ENCODE measurements around the gene PKN2. TPM values are rescaled to one million over a fixed set of nuclear protein-coding genes. Genes with fewer than 3 reads are reported as not detected.

Gene PKN2
- total and polyA plus RNA-seq, 9 of the 15 experiments (the other 6 are each of a cell fraction or from before 2014, with no cell fraction given) = 4.5 to 25.3 (median 19.2) TPM

DNA sequence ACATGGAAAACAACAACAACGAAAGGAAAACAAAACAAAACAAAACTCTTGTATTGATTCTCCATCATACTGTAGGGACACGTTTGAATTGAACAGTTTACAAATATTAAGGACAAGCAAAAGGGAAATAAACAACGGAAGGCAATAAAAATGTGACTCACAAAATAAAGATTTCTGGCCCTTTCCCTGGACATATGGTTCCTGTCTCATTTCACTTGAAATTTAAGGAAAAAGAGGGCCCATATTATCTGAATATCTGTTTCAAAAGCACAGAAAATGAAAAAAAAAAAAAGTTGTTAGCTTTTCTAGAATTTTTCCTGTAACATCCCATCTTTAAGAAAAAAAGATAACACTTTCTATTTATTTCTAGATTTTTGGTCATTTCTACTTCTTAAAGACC, 3.6 kb upstream of the PKN2 start (continued):
- TF ChIP-seq, protein P1, sequence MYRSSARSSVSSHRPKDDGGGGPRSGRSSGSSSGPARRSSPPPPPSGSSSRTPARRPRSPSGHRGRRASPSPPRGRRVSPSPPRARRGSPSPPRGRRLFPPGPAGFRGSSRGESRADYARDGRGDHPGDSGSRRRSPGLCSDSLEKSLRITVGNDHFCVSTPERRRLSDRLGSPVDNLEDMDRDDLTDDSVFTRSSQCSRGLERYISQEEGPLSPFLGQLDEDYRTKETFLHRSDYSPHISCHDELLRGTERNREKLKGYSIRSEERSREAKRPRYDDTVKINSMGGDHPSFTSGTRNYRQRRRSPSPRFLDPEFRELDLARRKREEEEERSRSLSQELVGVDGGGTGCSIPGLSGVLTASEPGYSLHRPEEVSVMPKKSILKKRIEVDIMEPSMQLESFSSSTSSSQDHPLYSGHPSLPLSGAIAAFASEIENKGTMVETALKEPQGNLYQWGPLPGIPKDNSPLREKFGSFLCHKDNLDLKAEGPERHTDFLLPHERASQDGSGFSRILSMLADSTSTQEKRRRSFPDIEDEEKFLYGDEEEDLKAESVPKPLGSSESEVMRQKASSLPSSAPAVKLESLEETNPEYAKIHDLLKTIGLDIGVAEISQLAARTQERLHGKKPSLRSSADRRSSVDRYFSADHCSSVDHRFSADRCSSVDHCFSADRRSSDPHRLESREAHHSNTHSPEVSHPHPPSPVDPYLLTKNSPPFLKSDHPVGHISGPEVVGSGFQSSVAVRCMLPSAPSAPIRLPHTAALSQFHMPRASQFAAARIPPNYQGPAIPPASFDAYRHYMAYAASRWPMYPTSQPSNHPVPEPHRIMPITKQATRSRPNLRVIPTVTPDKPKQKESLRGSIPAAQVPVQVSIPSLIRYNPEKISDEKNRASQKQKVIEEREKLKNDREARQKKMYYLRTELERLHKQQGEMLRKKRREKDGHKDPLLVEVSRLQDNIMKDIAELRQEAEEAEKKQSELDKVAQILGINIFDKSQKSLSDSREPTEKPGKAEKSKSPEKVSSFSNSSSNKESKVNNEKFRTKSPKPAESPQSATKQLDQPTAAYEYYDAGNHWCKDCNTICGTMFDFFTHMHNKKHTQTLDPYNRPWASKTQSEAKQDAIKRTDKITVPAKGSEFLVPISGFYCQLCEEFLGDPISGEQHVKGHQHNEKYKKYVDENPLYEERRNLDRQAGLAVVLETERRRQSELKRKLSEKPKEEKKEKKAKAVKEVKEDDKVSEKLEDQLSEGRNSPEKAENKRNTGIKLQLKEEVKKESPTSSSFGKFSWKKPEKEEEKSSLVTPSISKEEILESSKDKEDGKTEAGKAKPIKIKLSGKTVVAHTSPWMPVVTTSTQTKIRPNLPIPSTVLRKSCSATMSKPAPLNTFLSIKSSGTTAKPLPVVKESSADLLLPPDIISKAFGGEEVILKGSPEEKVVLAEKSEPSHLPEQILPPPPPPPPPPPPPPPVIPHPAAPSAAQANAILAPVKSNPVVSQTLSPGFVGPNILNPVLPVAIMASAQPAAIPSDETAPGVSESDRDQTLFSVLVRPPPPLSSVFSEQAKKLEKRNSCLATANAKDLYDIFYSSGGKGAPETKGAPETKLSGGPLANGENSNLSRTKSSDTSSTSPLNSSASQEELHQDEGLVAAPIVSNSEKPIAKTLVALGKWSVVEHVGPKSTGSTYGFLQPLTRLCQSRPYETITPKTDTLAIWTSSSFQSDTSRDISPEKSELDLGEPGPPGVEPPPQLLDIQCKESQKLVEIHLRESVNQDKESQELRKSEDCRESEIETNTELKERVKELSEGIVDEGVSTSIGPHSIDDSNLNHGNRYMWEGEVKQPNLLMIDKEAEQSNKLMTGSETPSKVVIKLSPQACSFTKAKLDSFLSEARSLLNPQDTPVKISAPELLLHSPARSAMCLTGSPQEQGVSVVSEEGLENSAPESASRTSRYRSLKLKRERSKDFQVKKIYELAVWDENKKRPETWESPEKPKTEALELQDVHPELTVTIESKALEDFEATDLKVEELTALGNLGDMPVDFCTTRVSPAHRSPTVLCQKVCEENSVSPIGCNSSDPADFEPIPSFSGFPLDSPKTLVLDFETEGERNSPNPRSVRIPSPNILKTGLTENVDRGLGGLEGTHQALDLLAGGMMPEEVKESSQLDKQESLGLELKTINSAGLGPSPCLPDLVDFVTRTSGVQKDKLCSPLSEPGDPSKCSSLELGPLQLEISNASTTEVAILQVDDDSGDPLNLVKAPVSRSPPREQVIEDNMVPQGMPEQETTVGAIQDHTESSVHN (IDR thresholded peaks at IDR 0.05; ENCODE audit: borderline replicate concordance in 1 of 2, low read depth in 1 of 2) = no peak
- TF ChIP-seq, protein P2, sequence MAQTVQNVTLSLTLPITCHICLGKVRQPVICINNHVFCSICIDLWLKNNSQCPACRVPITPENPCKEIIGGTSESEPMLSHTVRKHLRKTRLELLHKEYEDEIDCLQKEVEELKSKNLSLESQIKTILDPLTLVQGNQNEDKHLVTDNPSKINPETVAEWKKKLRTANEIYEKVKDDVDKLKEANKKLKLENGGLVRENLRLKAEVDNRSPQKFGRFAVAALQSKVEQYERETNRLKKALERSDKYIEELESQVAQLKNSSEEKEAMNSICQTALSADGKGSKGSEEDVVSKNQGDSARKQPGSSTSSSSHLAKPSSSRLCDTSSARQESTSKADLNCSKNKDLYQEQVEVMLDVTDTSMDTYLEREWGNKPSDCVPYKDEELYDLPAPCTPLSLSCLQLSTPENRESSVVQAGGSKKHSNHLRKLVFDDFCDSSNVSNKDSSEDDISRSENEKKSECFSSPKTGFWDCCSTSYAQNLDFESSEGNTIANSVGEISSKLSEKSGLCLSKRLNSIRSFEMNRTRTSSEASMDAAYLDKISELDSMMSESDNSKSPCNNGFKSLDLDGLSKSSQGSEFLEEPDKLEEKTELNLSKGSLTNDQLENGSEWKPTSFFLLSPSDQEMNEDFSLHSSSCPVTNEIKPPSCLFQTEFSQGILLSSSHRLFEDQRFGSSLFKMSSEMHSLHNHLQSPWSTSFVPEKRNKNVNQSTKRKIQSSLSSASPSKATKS (CRISPR knock-in tag; IDR thresholded peaks at IDR 0.05) = no peak
- TF ChIP-seq, protein P3, sequence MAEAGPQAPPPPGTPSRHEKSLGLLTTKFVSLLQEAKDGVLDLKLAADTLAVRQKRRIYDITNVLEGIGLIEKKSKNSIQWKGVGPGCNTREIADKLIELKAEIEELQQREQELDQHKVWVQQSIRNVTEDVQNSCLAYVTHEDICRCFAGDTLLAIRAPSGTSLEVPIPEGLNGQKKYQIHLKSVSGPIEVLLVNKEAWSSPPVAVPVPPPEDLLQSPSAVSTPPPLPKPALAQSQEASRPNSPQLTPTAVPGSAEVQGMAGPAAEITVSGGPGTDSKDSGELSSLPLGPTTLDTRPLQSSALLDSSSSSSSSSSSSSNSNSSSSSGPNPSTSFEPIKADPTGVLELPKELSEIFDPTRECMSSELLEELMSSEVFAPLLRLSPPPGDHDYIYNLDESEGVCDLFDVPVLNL (CRISPR knock-in tag; IDR thresholded peaks at IDR 0.05; ENCODE audit: low read depth) = no peak
- TF ChIP-seq SNIP1 (IDR thresholded peaks at IDR 0.05; ENCODE audit: low read depth) (no peak), NR2C2 (CRISPR knock-in tag; IDR thresholded peaks at IDR 0.05) (no peak), NR2C2 (tag; IDR thresholded peaks at IDR 0.05) (no peak), MYBL2 (IDR thresholded peaks at IDR 0.05; ENCODE audit: low read depth) (no peak), MYBL2 (CRISPR knock-in tag; IDR thresholded peaks at IDR 0.05; ENCODE audit: borderline replicate concordance) (no peak), BACH1 (tag; IDR thresholded peaks at IDR 0.05) (no peak), DIDO1 (tag; IDR thresholded peaks at IDR 0.05; ENCODE audit: low read depth) (no peak)

Measured in K562 (cell line).